PC-9 (cell line): ENCODE measurements around the gene FAM193A. TPM values are rescaled to one million over a fixed set of nuclear protein-coding genes. Genes with fewer than 3 reads are reported as not detected.

Experiments
- BruUV-seq: library from RNA; stranded (reverse); fragments of 400-500 nt; replicated peaks from 2 replicates; lab custom pipeline; 2021; lab: Mats Ljungman, UMichigan
- CTCF ChIA-PET: fragments of 300-600 bp; sonication (Branson Sonifier 250); formaldehyde crosslinking; loops from one replicate; lab custom pipeline; 2022; ENCODE audit warnings: antibody characterized with exemption; lab: Charles Lee
- POLR2A ChIA-PET: fragments of 300-600 bp; sonication (Branson Sonifier 250); formaldehyde crosslinking; loops from one replicate; lab custom pipeline; 2022; ENCODE audit warnings: antibody characterized with exemption; ENCODE audit not compliant: unreplicated experiment; lab: Charles Lee
- DNase-seq, 2 experiments: peaks; one replicate each; pipeline versions ENCODE4 v3.0.0 to v3.0.0-alpha.2; 2015 to 2022; ENCODE audit warnings: mixed read lengths in 1 of 2
- H2AFZ ChIP-seq: fragments of 200-600 bp; sonication (generic); 2 replicates; pipeline ENCODE4 v1.8.1; 2017; ENCODE audit warnings: antibody characterized with exemption
- H3F3A ChIP-seq: fragments of 200-600 bp; sonication (generic); 2 replicates; pipeline ENCODE4 v1.8.1; 2017; ENCODE audit warnings: antibody characterized with exemption, mild to moderate bottlenecking, low read depth; ENCODE audit not compliant: insufficient read depth
- H3K27ac ChIP-seq: fragments of 200-600 bp; sonication (generic); 2 replicates; pipeline ENCODE4 v1.6.1; 2016; ENCODE audit warnings: mixed run types
- H3K27me3 ChIP-seq: fragments of 200-600 bp; sonication (generic); 2 replicates; pipeline ENCODE4 v1.6.1; 2016; ENCODE audit warnings: low read depth, mixed run types; ENCODE audit not compliant: insufficient read depth
- H3K36me3 ChIP-seq: fragments of 200-600 bp; sonication (generic); 2 replicates; pipeline ENCODE4 v1.6.1; 2016; ENCODE audit warnings: low read depth, mixed run types
- H3K4me1 ChIP-seq: fragments of 200-600 bp; sonication (generic); replicated peaks from 2 replicates; pipeline ENCODE4 v1.6.1; 2016; ENCODE audit warnings: mixed run types; ENCODE audit not compliant: insufficient read depth
- H3K4me2 ChIP-seq: fragments of 200-600 bp; sonication (generic); 2 replicates; pipeline ENCODE4 v1.6.1; 2017; ENCODE audit warnings: mixed run types
- H3K4me3 ChIP-seq: fragments of 200-600 bp; sonication (generic); 2 replicates; pipeline ENCODE4 v1.6.1; 2016; ENCODE audit warnings: mixed run types
- H3K79me2 ChIP-seq: fragments of 200-600 bp; sonication (generic); 2 replicates; pipeline ENCODE4 v1.6.1; 2017; ENCODE audit warnings: low read depth, mixed run types
- H3K9me2 ChIP-seq: fragments of 200-600 bp; sonication (generic); 2 replicates; pipeline ENCODE4 v1.8.1; 2017; ENCODE audit warnings: mild to moderate bottlenecking; ENCODE audit not compliant: insufficient read depth
- H3K9me3 ChIP-seq: fragments of 200-600 bp; sonication (generic); 2 replicates; pipeline ENCODE4 v1.8.1; 2016; ENCODE audit warnings: low read depth; ENCODE audit not compliant: insufficient read depth
- H4K20me1 ChIP-seq: fragments of 200-600 bp; sonication (generic); 2 replicates; pipeline ENCODE4 v1.8.1; 2017; ENCODE audit not compliant: insufficient read depth
- CTCF ChIP-seq: fragments of 200-600 bp; sonication (generic); conservative IDR thresholded peaks from 2 replicates; pipeline ENCODE4 v1.6.1; 2017; ENCODE audit warnings: mixed run types, antibody characterized with exemption, mild to moderate bottlenecking, moderate library complexity
- EZH2 ChIP-seq: fragments of 200-600 bp; sonication (generic); IDR thresholded peaks from 2 replicates; pipeline ENCODE4 v1.8.0; 2017; ENCODE audit warnings: antibody characterized with exemption, low read depth
- intact Hi-C: fragments of 100-400 bp; cut with micrococcal nuclease; formaldehyde crosslinking; loops from one replicate; pipeline ENCODE4 v1.10.0; 2022; ENCODE audit not compliant: unreplicated experiment
- total RNA-seq: library from RNA; stranded (reverse); gene quantifications from 2 replicates; pipeline ENCODE4 v1.2.3, GENCODE V29; 2021

Gene FAM193A
- total RNA-seq, 1 experiment from 2014 or later = 23.4 TPM

- Histone ChIP-seq H3K9me2 (no peaks in the 10 kb centered on the region), H2AFZ (no peak overlapping the region), H3K9me3 (no peaks in the 10 kb centered on the region), H3K4me2 (no peak overlapping the region), H3K79me2 (no peaks in the 10 kb centered on the region), H3K36me3 (no peaks in the 10 kb centered on the region; the same call in 1 of the 2 replicates), H3K4me3 (no peak overlapping the region), H3K4me1 (peaks cover 15% of the 10 kb centered on the region), H3F3A (peaks cover 8% of the 10 kb centered on the region; the same call in 1 of the 2 replicates), H3K27me3 (no peaks in the 10 kb centered on the region), H4K20me1 (no peaks in the 10 kb centered on the region), H3K27ac (no peak overlapping the region)
- intact Hi-C loops = no loop called here
- TF ChIP-seq EZH2 (no peak), CTCF (no peak)
- ChIA-PET POLR2A (no interaction called here), CTCF (no interaction called here)
- no TSS peak for BruUV-seq
- DNase-seq = no peak
Observed at GRCh38 chr4:2744576-2745270, 208.3 kb downstream of the FAM193A start.

GRCh38 chr4:2745516-2745915, 209.1 kb downstream of the FAM193A start:
- TF ChIP-seq EZH2 = no peak
- TF ChIP-seq CTCF = no peak
- no peaks in the 10 kb centered on the region; the same call in 1 of the 2 replicates for H3K36me3 ChIP-seq
- POLR2A ChIA-PET = no interaction called here
- 0 out of 2 replicates have a peak overlapping the region, but pooled peaks have one; percentile 16 for H3K4me2 ChIP-seq
- no peak for DNase-seq
- intact Hi-C loops = no loop called here
- no peaks in the 10 kb centered on the region for H4K20me1 ChIP-seq
- H3K27me3 ChIP-seq = no peaks in the 10 kb centered on the region
- no peak overlapping the region for H2AFZ ChIP-seq
- CTCF ChIA-PET = no interaction called here
- peak overlapping the region; percentile 58 for H3K27ac ChIP-seq
- H3K9me2 ChIP-seq = no peaks in the 10 kb centered on the region
- BruUV-seq = no TSS peak
- H3F3A ChIP-seq = peaks cover 8% of the 10 kb centered on the region; the same call in 1 of the 2 replicates
- no peaks in the 10 kb centered on the region for H3K9me3 ChIP-seq
- H3K4me3 ChIP-seq = no peak overlapping the region
- H3K79me2 ChIP-seq = no peaks in the 10 kb centered on the region
- H3K4me1 ChIP-seq = peaks cover 15% of the 10 kb centered on the region

- TF ChIP-seq EZH2 (no peak), CTCF (no peak)
- Histone ChIP-seq H3K36me3 (no peaks in the 10 kb centered on the region; the same call in 1 of the 2 replicates), H3K4me1 (peaks cover 15% of the 10 kb centered on the region), H3K4me2 (peak overlapping the region; percentile 16; the same call in 1 of the 2 replicates), H3K4me3 (no peak overlapping the region), H3K27ac (peak overlapping the region; percentile 58), H2AFZ (no peak overlapping the region), H4K20me1 (no peaks in the 10 kb centered on the region), H3K9me3 (no peaks in the 10 kb centered on the region), H3K9me2 (no peaks in the 10 kb centered on the region), H3F3A (peaks cover 8% of the 10 kb centered on the region; the same call in 1 of the 2 replicates), H3K79me2 (no peaks in the 10 kb centered on the region), H3K27me3 (no peaks in the 10 kb centered on the region)
- intact Hi-C loops = no loop called here
- POLR2A ChIA-PET = interaction anchor here (0.6 kb wide), 1 partner anchor 184 kb away, joined by 3 read pairs; no protein-coding TSS in a partner anchor
- CTCF ChIA-PET = interaction anchor here (0.6 kb wide), 2 partner anchors 12 to 55 kb away, joined by 3 to 4 read pairs; no protein-coding TSS in a partner anchor
- no TSS peak for BruUV-seq
- peak; percentile 80 to 86 for DNase-seq
Observed at GRCh38 chr4:2745981-2746806, 209.7 kb downstream of the FAM193A start.
